Femur (tissue), 1 donor: ENCODE measurements around the gene ADARB2.
"Not testable (repeated sequence)": the region's sequence is repeated elsewhere in the genome, so short reads cannot be mapped to it uniquely, and the experiment has no call there.

ENCODE experiments used
- DNase-seq: peaks from one replicate; pipeline ENCODE4 v3.0.0-alpha.2; 2017

ADARB2 gene

GRCh38 chr10:1634239-1634638 lies 103.1 kb downstream of the ADARB2 start:
- no peak for DNase-seq

GRCh38 chr10:1633783-1634182 lies 103.5 kb downstream of the ADARB2 start:
- DNase-seq = no peak

- DNase-seq = no peak
Observed at GRCh38 chr10:1632596-1632995, 104.7 kb downstream of the ADARB2 start.

GRCh38 chr10:1632141-1632540 lies 105.2 kb downstream of the ADARB2 start:
- no peak for DNase-seq

GRCh38 chr10:1631282-1631681 lies 106.0 kb downstream of the ADARB2 start:
- DNase-seq = no peak

GRCh38 chr10:1630304-1630703 lies 107.0 kb downstream of the ADARB2 start:
- DNase-seq = no peak

- DNase-seq = no peak
Observed at GRCh38 chr10:1629326-1630198, 107.8 kb downstream of the ADARB2 start.

- DNase-seq = no peak
Observed at GRCh38 chr10:1628757-1629156, 108.6 kb downstream of the ADARB2 start.

- no peak for DNase-seq
Observed at GRCh38 chr10:1627945-1628344, 109.4 kb downstream of the ADARB2 start.

GRCh38 chr10:1626835-1627234 lies 110.5 kb downstream of the ADARB2 start:
- DNase-seq = no peak

- DNase-seq = no peak
Observed at GRCh38 chr10:1626410-1626809, 110.9 kb downstream of the ADARB2 start.

- no peak for DNase-seq
Observed at GRCh38 chr10:1625731-1626130, 111.6 kb downstream of the ADARB2 start.

GRCh38 chr10:1625079-1625478 lies 112.2 kb downstream of the ADARB2 start:
- no peak for DNase-seq

- DNase-seq = no peak
Observed at GRCh38 chr10:1624240-1624639, 113.1 kb downstream of the ADARB2 start.

- no peak for DNase-seq
Observed at GRCh38 chr10:1620803-1621202, 116.5 kb downstream of the ADARB2 start.

GRCh38 chr10:1617376-1618317 lies 119.7 kb downstream of the ADARB2 start:
- not testable (repeated sequence) for DNase-seq

GRCh38 chr10:1616701-1617100 lies 120.6 kb downstream of the ADARB2 start:
- DNase-seq = not testable (repeated sequence)

- no peak for DNase-seq
Observed at GRCh38 chr10:1615186-1615954, 122.0 kb downstream of the ADARB2 start.

- DNase-seq = no peak
Observed at GRCh38 chr10:1613511-1613910, 123.8 kb downstream of the ADARB2 start.

- no peak for DNase-seq
Observed at GRCh38 chr10:1612908-1613307, 124.4 kb downstream of the ADARB2 start.

- DNase-seq = no peak
Observed at GRCh38 chr10:1611936-1612550, 125.3 kb downstream of the ADARB2 start.

- no peak for DNase-seq
Observed at GRCh38 chr10:1610986-1611770, 126.1 kb downstream of the ADARB2 start.
